Adrenal gland (tissue), 5 donors: ENCODE measurements around the gene FOSL2.

Experiments used
- POLR2A ChIP-seq, 2 donors: fragments of 450-650 bp; IDR thresholded peaks; one replicate each; pipeline ENCODE4 v1.6.1; 2017; ENCODE audit warnings: antibody characterized with exemption in 2 of 2, mild to moderate bottlenecking in 2 of 2, moderate library complexity in 1 of 2
- TF ChIP-seq, protein P1 (sequence below), 6 experiments: fragments of 450-650 bp in 4 of 6; fragments of 200-600 bp in 2 of 6; sonication (generic) in 1 of 6; IDR thresholded peaks; 1 replicate in 5 of 6; 2 replicates in 1 of 6; pipeline versions ENCODE4 v1.5.1 to v1.8.0; 2016 to 2021; ENCODE audit warnings: antibody characterized with exemption in 6 of 6, mild to moderate bottlenecking in 2 of 6, moderate library complexity in 1 of 6
- donor health status: DM: no; HTN: no; CAD: no.

DNA sequence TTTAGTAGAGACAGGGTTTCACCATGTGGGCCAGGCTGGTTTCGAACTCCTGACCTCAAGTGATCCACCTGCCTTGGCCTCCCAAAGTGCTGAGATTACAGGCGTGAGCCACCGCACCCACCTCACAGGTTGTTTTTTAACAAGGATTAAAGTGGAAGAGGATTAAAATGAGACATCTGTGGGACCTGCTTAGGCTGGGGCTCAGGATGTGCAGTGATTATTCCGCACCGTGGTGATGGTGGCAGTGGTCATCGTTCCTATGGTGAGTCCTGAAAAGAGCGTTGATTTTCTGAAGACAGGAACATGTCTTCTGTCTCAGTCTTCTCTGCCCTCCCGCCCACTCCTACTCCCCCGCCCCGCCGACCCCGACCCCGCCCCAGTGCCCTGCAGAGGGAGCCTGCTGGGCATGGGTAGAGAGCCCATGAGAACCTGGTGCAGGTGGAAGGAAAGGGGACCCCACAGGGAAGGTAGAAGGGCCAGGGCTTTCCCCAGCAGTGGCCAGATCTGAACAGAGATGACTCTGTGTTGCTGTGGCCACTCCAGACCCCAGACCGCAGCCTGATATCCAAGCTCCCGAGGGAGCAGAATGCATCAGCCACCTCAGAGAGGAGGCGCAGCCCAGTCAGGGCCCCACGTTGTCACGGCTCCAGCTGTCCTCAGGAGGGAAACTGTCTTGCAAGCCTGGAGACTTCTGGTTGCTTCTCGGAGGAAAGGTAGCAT, 34.5 kb upstream of the FOSL2 start:
- TF ChIP-seq, protein P1, sequence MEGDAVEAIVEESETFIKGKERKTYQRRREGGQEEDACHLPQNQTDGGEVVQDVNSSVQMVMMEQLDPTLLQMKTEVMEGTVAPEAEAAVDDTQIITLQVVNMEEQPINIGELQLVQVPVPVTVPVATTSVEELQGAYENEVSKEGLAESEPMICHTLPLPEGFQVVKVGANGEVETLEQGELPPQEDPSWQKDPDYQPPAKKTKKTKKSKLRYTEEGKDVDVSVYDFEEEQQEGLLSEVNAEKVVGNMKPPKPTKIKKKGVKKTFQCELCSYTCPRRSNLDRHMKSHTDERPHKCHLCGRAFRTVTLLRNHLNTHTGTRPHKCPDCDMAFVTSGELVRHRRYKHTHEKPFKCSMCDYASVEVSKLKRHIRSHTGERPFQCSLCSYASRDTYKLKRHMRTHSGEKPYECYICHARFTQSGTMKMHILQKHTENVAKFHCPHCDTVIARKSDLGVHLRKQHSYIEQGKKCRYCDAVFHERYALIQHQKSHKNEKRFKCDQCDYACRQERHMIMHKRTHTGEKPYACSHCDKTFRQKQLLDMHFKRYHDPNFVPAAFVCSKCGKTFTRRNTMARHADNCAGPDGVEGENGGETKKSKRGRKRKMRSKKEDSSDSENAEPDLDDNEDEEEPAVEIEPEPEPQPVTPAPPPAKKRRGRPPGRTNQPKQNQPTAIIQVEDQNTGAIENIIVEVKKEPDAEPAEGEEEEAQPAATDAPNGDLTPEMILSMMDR (IDR thresholded peaks at IDR 0.05) = no peak
- no peak for TF ChIP-seq POLR2A (IDR thresholded peaks at IDR 0.05)
